ENCODE measurements around the gene ICAM5.

GRCh38 chr19:10255358-10255757 lies 34.4 kb upstream of the ICAM5 start:
- TF ChIP-seq CTCF (IDR thresholded peaks at IDR 0.05) (no peak), POLR2A (IDR thresholded peaks at IDR 0.05) (no peak)
